ENCODE measurements around the gene RAP1A.
"Not testable (repeated sequence)": the region's sequence is repeated elsewhere in the genome, so short reads cannot be mapped to it uniquely, and the experiment has no call there.

Gene RAP1A

DNA sequence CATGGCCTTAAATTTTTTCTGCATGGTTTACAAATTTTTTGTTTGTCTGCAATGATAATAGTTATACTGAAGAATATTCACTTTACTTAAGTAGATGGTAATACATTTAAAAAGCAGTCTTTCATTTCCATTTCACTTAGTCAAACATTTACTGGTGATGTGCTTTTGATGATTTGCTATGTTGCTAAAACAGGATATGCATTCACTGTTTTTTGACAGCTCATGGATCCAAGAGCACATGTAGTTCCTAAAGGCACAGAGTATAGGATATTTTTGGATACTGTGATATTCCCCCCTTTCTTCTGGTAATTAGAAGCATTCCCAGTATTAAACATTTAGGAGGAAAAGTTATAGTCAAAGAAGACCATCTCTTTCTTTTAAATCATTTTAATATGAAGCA, 45.9 kb downstream of the RAP1A start:
- DNase-seq (ENCODE audit: low spot score): no peak

DNA sequence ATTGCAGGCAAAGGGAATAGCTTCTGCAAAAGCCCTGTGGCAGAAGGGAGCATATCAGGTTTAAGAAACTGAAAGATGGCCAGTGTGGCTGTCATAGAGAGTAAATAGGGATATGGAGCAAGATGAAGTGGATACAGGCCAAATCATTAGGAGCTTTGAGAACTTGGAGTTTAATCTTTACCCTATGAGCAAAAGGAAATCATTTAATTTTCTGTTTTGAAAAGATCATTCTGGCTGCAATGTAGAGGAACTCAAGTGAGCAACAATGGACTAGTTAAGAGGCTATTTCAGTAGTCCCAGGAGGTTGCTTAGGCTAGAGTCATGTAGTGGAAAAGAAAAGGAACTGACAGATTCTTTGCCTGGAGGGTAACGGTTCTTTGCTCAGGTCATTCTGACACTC, 47.2 kb downstream of the RAP1A start:
- DNase-seq (ENCODE audit: low spot score): no peak

DNA sequence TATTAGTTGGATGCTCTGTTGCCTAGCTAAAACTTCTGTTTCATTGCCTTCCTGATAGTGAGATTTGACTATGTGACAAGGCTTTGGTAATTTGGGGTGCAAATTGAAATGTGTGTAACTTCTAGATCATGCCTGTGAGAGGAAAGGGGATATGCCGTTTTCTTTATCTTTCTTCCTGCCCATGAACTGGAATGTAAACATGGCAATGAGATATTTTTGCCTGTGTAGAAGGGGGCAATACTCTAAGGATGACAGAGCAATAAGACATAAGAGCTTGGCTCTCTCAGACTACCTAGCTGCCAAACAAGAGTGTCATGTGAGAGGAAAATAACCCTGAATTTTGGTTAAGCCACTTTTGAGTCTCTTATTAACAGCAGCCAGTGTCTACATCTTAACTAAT, 49.7 kb downstream of the RAP1A start:
- no peak for DNase-seq (ENCODE audit: low spot score)

GRCh38 chr1:111671852-111672251, 52.3 kb downstream of the RAP1A start:
- no peak for DNase-seq (ENCODE audit: low spot score)

GRCh38 chr1:111672331-111672730, 52.7 kb downstream of the RAP1A start:
- no peak for DNase-seq (ENCODE audit: low spot score)

DNA sequence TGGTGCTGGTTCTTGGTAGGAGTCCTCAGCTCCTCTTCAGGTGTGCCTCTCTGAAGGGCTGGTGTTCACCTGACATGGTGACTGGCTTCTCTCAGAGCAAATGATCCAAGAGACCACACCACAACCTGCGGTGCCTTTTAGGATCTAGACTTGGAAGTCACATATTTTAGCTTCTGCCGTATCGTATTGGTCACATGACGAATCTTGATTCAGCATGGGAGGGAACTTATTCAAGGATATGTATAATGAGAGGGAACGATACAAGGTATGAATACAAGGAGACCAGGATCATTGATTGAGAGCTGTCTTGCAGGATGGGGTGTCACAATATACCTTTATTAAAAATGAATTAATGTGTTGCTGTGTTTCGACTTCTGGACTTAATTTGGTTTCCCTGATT, 58.0 kb downstream of the RAP1A start:
- no peak for DNase-seq (ENCODE audit: low spot score)

- no peak for DNase-seq (ENCODE audit: low spot score)
Observed at GRCh38 chr1:111679541-111679940, 60.0 kb downstream of the RAP1A start.

GRCh38 chr1:111680212-111680800, 60.7 kb downstream of the RAP1A start:
- not testable (repeated sequence) for DNase-seq (ENCODE audit: low spot score)

DNA sequence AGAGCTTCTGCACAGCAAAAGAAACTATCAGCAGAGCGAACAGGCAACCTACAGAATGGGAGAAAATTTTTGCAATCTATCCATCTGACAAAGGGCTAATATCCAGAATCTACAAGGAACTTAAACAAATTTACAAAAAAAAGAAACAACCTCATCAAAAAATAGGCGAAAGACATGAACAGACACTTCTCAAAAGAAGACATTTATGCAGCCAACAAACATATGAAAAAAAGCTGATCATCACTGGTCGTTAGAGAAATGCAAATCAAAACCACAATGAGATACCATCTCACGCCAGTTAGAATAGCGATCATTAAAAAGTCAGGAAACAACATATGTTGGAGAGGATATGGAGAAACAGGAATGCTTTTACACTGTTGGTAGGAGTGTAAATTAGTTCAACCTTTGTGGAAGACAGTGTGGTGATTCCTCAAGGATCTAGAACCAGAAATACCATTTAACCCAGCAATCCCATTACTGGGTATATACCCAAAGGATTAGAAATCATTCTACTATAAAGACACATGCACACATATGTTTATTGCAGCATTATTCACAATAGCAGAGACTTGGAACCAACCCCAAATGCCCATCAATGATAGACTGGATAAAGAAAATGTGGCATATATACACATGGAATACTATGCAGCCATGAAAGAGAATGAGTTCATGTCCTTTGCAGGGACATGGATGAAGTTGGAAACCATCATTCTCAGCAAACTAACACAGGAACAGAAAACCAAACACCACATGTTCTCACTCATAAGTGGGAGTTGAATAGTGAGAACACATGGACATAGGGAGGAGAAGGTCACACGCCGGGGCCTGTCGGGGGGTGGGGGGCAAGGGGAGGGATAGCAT, 65.9 kb downstream of the RAP1A start:
- DNase-seq (ENCODE audit: low spot score): not testable (repeated sequence)

DNA sequence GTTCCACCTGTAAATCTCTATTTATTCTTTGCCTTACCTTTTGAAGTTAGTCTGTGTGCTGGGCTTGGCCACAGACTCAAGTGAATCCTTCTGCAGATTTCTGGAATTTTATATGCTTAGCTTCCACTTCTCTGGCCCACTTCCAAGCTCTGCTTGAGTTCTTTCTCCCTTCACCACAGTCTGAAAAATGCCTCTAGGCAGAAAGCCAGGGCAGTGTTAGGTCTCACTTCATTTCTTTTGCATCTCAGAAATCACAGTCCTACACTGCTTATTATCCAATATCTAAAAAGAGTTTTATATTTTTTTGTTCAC, 70.7 kb downstream of the RAP1A start:
- no peak for DNase-seq (ENCODE audit: low spot score)

GRCh38 chr1:111691886-111692285, 72.3 kb downstream of the RAP1A start:
- DNase-seq (ENCODE audit: low spot score): no peak

DNA sequence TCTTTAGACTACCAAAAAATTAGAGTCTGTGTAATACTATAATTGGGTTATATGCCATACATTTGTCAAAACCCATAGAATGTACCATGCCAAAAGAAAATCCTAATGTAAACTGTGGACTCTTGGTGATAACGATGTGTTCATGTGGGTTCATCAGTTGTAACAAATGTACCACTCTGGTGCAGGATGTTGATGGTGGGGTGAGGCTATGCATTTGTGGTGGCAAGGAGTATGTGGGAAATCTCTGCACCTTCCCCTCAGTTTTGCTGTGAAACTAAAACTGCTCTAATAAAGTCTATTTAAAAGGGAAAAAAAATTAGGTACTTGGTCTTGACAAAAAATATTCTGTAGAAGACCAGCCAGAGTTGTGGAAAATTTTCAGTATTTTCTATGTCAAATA, 76.2 kb downstream of the RAP1A start:
- DNase-seq (ENCODE audit: low spot score): no peak

- no peak for DNase-seq (ENCODE audit: low spot score)
Observed at GRCh38 chr1:111696330-111696729, 76.7 kb downstream of the RAP1A start.

GRCh38 chr1:111699268-111699667, 79.7 kb downstream of the RAP1A start:
- DNase-seq (ENCODE audit: low spot score): no peak

GRCh38 chr1:111702504-111703050, 83.0 kb downstream of the RAP1A start:
- no peak for DNase-seq (ENCODE audit: low spot score)

DNA sequence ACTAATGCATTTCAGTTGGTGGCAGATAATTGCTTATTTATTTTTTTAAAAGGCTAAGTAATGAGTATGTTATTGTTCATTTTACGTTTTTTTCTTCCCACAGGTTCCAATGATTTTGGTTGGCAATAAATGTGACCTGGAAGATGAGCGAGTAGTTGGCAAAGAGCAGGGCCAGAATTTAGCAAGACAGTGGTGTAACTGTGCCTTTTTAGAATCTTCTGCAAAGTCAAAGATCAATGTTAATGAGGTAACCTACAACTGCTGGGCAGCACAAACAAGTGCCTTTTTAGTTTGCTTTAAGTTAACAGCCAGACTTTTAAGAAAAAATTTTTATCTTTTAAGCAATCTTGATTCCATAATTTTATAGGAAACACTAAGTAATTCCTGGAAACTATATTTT, 84.7 kb downstream of the RAP1A start:
- no peak for DNase-seq (ENCODE audit: low spot score)

DNA sequence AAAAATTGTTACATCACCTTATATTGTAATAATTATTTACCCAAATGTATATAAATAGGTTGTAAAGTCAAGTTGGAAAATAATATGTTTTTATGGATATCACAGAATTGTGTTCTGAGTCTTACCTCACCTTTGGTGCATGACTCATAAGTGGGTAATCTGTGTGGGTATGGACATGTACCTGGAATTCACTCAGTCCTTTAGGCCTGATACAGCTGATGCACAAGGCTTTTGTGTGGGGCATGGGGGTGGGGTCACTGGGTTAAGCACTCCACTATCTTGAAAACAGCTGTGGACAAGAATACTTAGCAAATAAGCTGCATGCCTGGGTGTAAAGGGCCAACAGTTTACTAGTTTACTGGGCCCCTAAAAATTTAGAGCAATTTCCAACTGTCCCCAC, 85.2 kb downstream of the RAP1A start:
- DNase-seq (ENCODE audit: low spot score): peak; percentile 27

DNA sequence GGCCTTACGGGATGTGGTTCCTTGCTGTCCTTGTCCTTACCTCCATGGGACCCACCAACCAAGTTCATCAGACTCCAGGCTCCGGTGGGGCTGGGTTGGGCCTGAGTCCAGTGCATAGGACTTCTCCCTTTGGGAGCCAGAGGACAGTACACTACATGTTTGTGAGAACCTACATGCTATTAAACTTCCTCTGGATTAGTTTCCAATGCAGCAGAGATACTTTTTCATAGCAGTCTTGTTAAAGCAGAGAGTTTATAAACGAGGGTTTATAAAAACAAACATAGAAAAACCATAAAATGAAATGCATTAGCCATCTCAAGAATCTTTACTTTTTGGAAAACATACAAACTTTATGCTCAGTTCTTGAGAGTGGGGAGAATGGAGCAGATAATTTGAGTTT, 86.3 kb downstream of the RAP1A start:
- DNase-seq (ENCODE audit: low spot score): no peak

DNA sequence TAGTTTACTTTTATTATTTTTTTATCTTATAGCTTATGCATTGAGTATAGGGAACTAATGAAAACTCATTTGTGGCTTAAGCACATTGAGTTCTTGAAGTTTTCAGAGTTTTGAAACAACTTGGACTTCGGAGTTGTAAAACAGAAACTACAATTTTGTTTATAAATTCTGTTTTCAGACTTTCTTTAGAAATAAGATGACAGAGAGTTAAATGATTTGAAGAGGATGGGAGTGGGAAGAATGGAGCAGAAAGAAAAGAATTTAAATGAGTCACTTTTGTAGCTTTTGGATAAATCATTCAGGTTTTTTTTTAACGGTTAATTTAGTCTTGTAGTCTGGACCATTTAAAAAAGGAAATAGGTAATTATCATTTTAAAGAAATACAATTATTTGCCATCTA, 87.3 kb downstream of the RAP1A start:
- no peak for DNase-seq (ENCODE audit: low spot score)

GRCh38 chr1:111707906-111708305, 88.3 kb downstream of the RAP1A start:
- DNase-seq (ENCODE audit: low spot score): no peak

DNA sequence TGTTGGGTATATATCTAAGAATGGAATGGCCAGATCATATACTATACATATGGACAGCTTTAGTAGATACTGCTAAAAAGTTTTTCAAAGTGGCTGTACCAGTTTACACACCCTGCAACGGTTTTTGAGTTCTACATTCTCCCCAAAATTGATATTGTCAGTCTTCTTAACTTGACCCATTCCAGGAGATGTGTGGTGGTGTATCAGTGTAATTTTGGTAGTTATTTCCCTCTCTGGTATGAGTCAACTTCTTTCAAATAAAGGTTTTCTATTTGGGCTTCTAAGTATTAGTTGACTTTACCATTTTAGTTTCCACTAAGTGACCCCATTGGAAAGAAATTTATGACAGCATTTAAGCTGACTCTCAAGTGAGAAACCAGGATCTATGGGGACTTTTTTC, 90.4 kb downstream of the RAP1A start:
- DNase-seq (ENCODE audit: low spot score): no peak

- DNase-seq (ENCODE audit: low spot score): no peak
Observed at GRCh38 chr1:111716333-111716732, 96.7 kb downstream of the RAP1A start.

DNA sequence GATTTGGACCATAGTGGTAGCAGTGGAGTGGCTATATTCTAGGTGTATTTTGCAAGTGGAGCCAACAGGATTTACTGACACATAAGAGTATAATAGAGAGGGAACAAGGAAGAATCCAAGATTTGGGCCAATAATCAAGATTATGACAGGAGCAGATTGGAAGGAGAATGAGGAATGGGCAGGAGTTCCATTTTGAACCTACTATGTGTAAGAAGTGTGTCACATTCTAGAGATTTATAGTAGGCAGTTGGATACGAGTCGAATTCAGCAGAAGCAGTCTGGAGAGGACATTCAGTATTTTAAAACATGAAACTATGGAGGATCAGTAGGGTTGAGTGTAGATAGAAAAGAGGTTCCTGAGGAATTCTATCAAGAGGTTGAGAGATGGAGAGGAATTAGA, 97.9 kb downstream of the RAP1A start:
- DNase-seq (ENCODE audit: low spot score): no peak

DNA sequence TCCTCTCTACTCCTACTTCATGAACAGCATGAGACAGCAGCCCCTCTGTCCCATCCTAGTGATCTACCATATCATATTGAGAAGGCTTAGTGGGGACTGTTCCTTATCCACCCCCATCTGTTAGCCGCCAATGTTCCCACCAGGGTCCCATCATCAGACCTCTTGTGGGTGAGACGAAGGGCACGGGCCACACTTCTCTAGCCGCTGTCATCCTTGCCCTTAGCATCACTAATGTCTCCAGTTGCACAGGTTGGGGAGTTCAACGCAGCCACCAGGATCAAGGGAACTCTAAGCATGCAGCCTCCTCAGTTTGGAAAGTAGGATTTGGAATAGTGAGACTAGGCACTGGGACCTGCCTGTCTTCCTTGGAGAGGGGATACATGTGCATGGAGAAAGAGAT, 99.5 kb downstream of the RAP1A start:
- no peak for DNase-seq (ENCODE audit: low spot score)
